Measurements from ENCODE around the gene NET1.

DNA sequence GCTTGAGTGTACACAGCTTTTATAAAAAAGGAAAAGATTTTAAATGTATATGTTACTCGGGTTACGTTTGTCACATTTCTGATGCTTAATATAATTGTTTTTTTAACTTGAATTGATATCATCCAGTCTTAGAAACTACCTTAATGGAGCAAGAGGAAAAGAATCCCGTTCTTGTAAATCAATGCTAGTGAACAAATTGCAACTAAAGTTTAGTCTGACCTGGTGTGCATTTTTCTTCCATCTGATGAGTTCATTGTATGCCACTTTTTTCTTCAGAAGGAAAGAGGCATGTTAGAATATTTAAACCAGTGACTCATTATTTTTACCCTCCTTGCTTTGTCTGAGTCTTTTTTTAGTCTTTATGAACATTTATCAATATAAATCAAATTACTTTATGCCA is 34.7 kb downstream of the NET1 start:
- no peak for TF ChIP-seq EZH2 (IDR thresholded peaks at IDR 0.05; ENCODE audit: insufficient read depth, poor library complexity, severe bottlenecking)
- TF ChIP-seq EZH2phosphoT487 (IDR thresholded peaks at IDR 0.05; ENCODE audit: insufficient read depth, low read depth), result no peak

All from GM23248 (cell line).